ENCODE results near the gene GLT8D2.

The GLT8D2 gene

GRCh38 chr12:103965590-103966504 lies 84.1 kb downstream of the GLT8D2 start, which contains the start of gene TDG:
TSS of gene TDG (plus strand) at chr12:103965872. CDS start at chr12:103966038, 166 bp downstream.
- Histone ChIP-seq H3K27ac (ENCODE audit: low read depth, low read length) (peak within 1 kb of the TSS; percentile 96), H3K4me3 (ENCODE audit: low read length) (peak within 1 kb of the TSS; percentile 87), H3K9ac (ENCODE audit: low read depth, low read length) (peak within 1 kb of the TSS; percentile 96), H3K9me3 (ENCODE audit: insufficient read depth, low read depth, low read length) (no peaks in the 10 kb centered on the region), H3K36me3 (ENCODE audit: insufficient read depth, low read length) (peaks cover 32% of the 10 kb centered on the region), H3K4me1 (ENCODE audit: insufficient read depth, low read length) (peaks cover 15% of the 10 kb centered on the region), H3K27me3 (ENCODE audit: insufficient read depth, low read length) (no peaks in the 10 kb centered on the region)
- 3% methylated on average over 61 of the region's 64 CpGs for WGBS

GRCh38 chr12:103965255-103965589 lies 84.8 kb downstream of the GLT8D2 start:
- H3K9ac ChIP-seq (ENCODE audit: low read depth, low read length), result peak overlapping the region; percentile 96
- no peaks in the 10 kb centered on the region for H3K9me3 ChIP-seq (ENCODE audit: insufficient read depth, low read depth, low read length)
- peaks cover 29% of the 10 kb centered on the region for H3K36me3 ChIP-seq (ENCODE audit: insufficient read depth, low read length)
- H3K4me3 ChIP-seq (ENCODE audit: low read length), result peak overlapping the region; percentile 87
- H3K4me1 ChIP-seq (ENCODE audit: insufficient read depth, low read length), result peaks cover 15% of the 10 kb centered on the region
- 0% methylated on average over 6 of the region's 11 CpGs for WGBS
- H3K27ac ChIP-seq (ENCODE audit: low read depth, low read length), result peak overlapping the region; percentile 96
- H3K27me3 ChIP-seq (ENCODE audit: insufficient read depth, low read length), result no peaks in the 10 kb centered on the region

GRCh38 chr12:103964805-103965204 lies 85.2 kb downstream of the GLT8D2 start:
- 66% methylated on average over 3 of the region's 3 CpGs for WGBS
- Histone ChIP-seq H3K27me3 (ENCODE audit: insufficient read depth, low read length) (no peaks in the 10 kb centered on the region), H3K9ac (ENCODE audit: low read depth, low read length) (peak overlapping the region; percentile 96), H3K36me3 (ENCODE audit: insufficient read depth, low read length) (peaks cover 27% of the 10 kb centered on the region), H3K27ac (ENCODE audit: low read depth, low read length) (peak overlapping the region; percentile 96; the same call in 1 of the 2 replicates), H3K4me1 (ENCODE audit: insufficient read depth, low read length) (peaks cover 15% of the 10 kb centered on the region), H3K4me3 (ENCODE audit: low read length) (peak overlapping the region; percentile 87), H3K9me3 (ENCODE audit: insufficient read depth, low read depth, low read length) (no peaks in the 10 kb centered on the region)

GRCh38 chr12:103962493-103962892 lies 87.5 kb downstream of the GLT8D2 start:
- H3K4me1 ChIP-seq (ENCODE audit: insufficient read depth, low read length), result peaks cover 15% of the 10 kb centered on the region
- 79% methylated on average over 1 of the region's 1 CpG for WGBS

GRCh38 chr12:103960616-103961227 lies 89.3 kb downstream of the GLT8D2 start:
- WGBS, result 92% methylated on average over 7 of the region's 7 CpGs
- H3K9ac ChIP-seq (ENCODE audit: low read depth, low read length), result no peak overlapping the region
- H3K4me1 ChIP-seq (ENCODE audit: insufficient read depth, low read length), result peaks cover 9% of the 10 kb centered on the region; the same call in 1 of the 2 replicates

More at GRCh38 chr12:103962493-103962892, 87.5 kb downstream of the GLT8D2 start:
- no peaks in the 10 kb centered on the region for H3K9me3 ChIP-seq (ENCODE audit: insufficient read depth, low read depth, low read length)
- no peak overlapping the region for H3K4me3 ChIP-seq (ENCODE audit: low read length)
- peaks cover 7% of the 10 kb centered on the region; the same call in 1 of the 2 replicates for H3K36me3 ChIP-seq (ENCODE audit: insufficient read depth, low read length)
- H3K27me3 ChIP-seq (ENCODE audit: insufficient read depth, low read length), result no peaks in the 10 kb centered on the region
- no peak overlapping the region for H3K9ac ChIP-seq (ENCODE audit: low read depth, low read length)
- no peak overlapping the region for H3K27ac ChIP-seq (ENCODE audit: low read depth, low read length)

GRCh38 chr12:103958621-103959020 lies 91.4 kb downstream of the GLT8D2 start:
- Histone ChIP-seq H3K4me3 (ENCODE audit: low read length) (no peak overlapping the region), H3K36me3 (ENCODE audit: insufficient read depth, low read length) (peaks cover 17% of the 10 kb centered on the region), H3K27me3 (ENCODE audit: insufficient read depth, low read length) (no peaks in the 10 kb centered on the region), H3K9me3 (ENCODE audit: insufficient read depth, low read depth, low read length) (no peaks in the 10 kb centered on the region), H3K4me1 (ENCODE audit: insufficient read depth, low read length) (no peaks in the 10 kb centered on the region), H3K9ac (ENCODE audit: low read depth, low read length) (no peak overlapping the region), H3K27ac (ENCODE audit: low read depth, low read length) (no peak overlapping the region)
- WGBS, result 85% methylated on average over 1 of the region's 1 CpG

More at GRCh38 chr12:103960616-103961227, 89.3 kb downstream of the GLT8D2 start:
- no peak overlapping the region for H3K27ac ChIP-seq (ENCODE audit: low read depth, low read length)
- H3K27me3 ChIP-seq (ENCODE audit: insufficient read depth, low read length), result no peaks in the 10 kb centered on the region
- H3K36me3 ChIP-seq (ENCODE audit: insufficient read depth, low read length), result peaks cover 7% of the 10 kb centered on the region; the same call in 1 of the 2 replicates
- no peak overlapping the region for H3K4me3 ChIP-seq (ENCODE audit: low read length)
- H3K9me3 ChIP-seq (ENCODE audit: insufficient read depth, low read depth, low read length), result no peaks in the 10 kb centered on the region

GRCh38 chr12:103957865-103958388 lies 92.1 kb downstream of the GLT8D2 start:
- 92% methylated on average over 6 of the region's 7 CpGs for WGBS
- Histone ChIP-seq H3K4me1 (ENCODE audit: insufficient read depth, low read length) (no peaks in the 10 kb centered on the region), H3K4me3 (ENCODE audit: low read length) (peak overlapping the region; percentile 72), H3K27ac (ENCODE audit: low read depth, low read length) (peak overlapping the region; percentile 96; the same call in 1 of the 2 replicates), H3K27me3 (ENCODE audit: insufficient read depth, low read length) (no peaks in the 10 kb centered on the region), H3K9me3 (ENCODE audit: insufficient read depth, low read depth, low read length) (no peaks in the 10 kb centered on the region), H3K9ac (ENCODE audit: low read depth, low read length) (peak overlapping the region; percentile 87; the same call in 1 of the 2 replicates), H3K36me3 (ENCODE audit: insufficient read depth, low read length) (peaks cover 19% of the 10 kb centered on the region)

- peak overlapping the region; percentile 96 for H3K27ac ChIP-seq (ENCODE audit: low read depth, low read length)
- under 1% methylated on average over 31 of the region's 31 CpGs for WGBS
These were observed 93.4 kb downstream of the GLT8D2 start for GRCh38 chr12:103956509-103957027.

GRCh38 chr12:103955811-103956508 lies 94.0 kb downstream of the GLT8D2 start:
- Histone ChIP-seq H3K4me3 (ENCODE audit: low read length) (peak overlapping the region; percentile 72), H3K36me3 (ENCODE audit: insufficient read depth, low read length) (peaks cover 39% of the 10 kb centered on the region), H3K9ac (ENCODE audit: low read depth, low read length) (peak overlapping the region; percentile 87), H3K27ac (ENCODE audit: low read depth, low read length) (peak overlapping the region; percentile 96), H3K9me3 (ENCODE audit: insufficient read depth, low read depth, low read length) (no peaks in the 10 kb centered on the region), H3K4me1 (ENCODE audit: insufficient read depth, low read length) (no peaks in the 10 kb centered on the region), H3K27me3 (ENCODE audit: insufficient read depth, low read length) (no peaks in the 10 kb centered on the region)
- 16% methylated on average over 7 of the region's 7 CpGs for WGBS

More at GRCh38 chr12:103956509-103957027, 93.4 kb downstream of the GLT8D2 start:
- Histone ChIP-seq H3K4me1 (ENCODE audit: insufficient read depth, low read length) (no peaks in the 10 kb centered on the region), H3K27me3 (ENCODE audit: insufficient read depth, low read length) (no peaks in the 10 kb centered on the region), H3K9ac (ENCODE audit: low read depth, low read length) (peak overlapping the region; percentile 87), H3K36me3 (ENCODE audit: insufficient read depth, low read length) (peaks cover 33% of the 10 kb centered on the region), H3K4me3 (ENCODE audit: low read length) (peak overlapping the region; percentile 72), H3K9me3 (ENCODE audit: insufficient read depth, low read depth, low read length) (no peaks in the 10 kb centered on the region)

- 57% methylated on average over 1 of the region's 1 CpG for WGBS
- Histone ChIP-seq H3K9ac (ENCODE audit: low read depth, low read length) (no peak overlapping the region), H3K27ac (ENCODE audit: low read depth, low read length) (no peak overlapping the region), H3K4me1 (ENCODE audit: insufficient read depth, low read length) (no peaks in the 10 kb centered on the region), H3K4me3 (ENCODE audit: low read length) (no peak overlapping the region), H3K9me3 (ENCODE audit: insufficient read depth, low read depth, low read length) (no peaks in the 10 kb centered on the region), H3K36me3 (ENCODE audit: insufficient read depth, low read length) (peaks cover 74% of the 10 kb centered on the region), H3K27me3 (ENCODE audit: insufficient read depth, low read length) (no peaks in the 10 kb centered on the region)
These were observed 97.5 kb downstream of the GLT8D2 start for GRCh38 chr12:103952497-103952896.

All from HUES64 (cell line).